ENCODE results near the gene MAGI2.

DNA sequence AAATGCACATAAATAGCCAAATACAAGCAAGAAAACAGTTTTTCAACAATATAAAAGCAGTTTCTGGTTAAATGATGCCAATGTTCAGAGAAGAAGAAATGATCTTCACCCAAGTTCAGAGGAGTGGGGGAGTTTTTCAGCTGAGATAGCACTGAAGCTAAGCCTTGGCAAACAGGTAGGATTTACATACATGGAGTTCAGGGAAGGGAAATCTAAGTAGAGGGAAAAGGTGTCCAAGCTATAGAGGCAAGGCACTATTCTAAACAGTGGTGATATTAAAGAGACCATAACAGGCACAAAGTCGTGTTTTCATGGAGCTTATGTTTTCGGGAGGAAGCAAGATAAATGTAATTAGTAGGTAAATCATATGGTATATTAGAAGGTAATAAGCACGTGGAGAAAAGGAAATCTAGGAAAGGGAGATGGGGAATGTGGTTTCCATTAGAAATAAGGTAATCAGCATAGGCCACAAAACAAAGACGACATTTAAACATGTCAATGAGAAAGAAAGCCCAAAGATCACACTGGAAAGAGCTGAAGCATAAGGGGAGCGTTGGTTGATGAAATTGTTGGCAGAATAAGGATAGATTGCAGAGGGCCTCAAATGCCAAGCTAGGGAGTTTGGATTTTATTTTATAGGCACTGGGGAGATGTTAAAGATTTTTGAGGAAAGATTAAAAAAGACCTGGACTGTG lies 704.3 kb downstream of the MAGI2 start:
- TF ChIP-seq, protein P1, sequence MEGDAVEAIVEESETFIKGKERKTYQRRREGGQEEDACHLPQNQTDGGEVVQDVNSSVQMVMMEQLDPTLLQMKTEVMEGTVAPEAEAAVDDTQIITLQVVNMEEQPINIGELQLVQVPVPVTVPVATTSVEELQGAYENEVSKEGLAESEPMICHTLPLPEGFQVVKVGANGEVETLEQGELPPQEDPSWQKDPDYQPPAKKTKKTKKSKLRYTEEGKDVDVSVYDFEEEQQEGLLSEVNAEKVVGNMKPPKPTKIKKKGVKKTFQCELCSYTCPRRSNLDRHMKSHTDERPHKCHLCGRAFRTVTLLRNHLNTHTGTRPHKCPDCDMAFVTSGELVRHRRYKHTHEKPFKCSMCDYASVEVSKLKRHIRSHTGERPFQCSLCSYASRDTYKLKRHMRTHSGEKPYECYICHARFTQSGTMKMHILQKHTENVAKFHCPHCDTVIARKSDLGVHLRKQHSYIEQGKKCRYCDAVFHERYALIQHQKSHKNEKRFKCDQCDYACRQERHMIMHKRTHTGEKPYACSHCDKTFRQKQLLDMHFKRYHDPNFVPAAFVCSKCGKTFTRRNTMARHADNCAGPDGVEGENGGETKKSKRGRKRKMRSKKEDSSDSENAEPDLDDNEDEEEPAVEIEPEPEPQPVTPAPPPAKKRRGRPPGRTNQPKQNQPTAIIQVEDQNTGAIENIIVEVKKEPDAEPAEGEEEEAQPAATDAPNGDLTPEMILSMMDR (CRISPR knock-in tag; IDR thresholded peaks at IDR 0.05): no peak
- TF ChIP-seq, protein P2, sequence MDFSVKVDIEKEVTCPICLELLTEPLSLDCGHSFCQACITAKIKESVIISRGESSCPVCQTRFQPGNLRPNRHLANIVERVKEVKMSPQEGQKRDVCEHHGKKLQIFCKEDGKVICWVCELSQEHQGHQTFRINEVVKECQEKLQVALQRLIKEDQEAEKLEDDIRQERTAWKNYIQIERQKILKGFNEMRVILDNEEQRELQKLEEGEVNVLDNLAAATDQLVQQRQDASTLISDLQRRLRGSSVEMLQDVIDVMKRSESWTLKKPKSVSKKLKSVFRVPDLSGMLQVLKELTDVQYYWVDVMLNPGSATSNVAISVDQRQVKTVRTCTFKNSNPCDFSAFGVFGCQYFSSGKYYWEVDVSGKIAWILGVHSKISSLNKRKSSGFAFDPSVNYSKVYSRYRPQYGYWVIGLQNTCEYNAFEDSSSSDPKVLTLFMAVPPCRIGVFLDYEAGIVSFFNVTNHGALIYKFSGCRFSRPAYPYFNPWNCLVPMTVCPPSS (IDR thresholded peaks at IDR 0.05): no peak
- TF ChIP-seq ZNF709 (CRISPR knock-in tag; IDR thresholded peaks at IDR 0.05): no peak
- no peak for TF ChIP-seq MXI1 (IDR thresholded peaks at IDR 0.05; ENCODE audit: borderline replicate concordance, low read depth, low read length)
- TF ChIP-seq YY1 (IDR thresholded peaks at IDR 0.05; ENCODE audit: insufficient read depth, insufficient replicate concordance, low read depth, low read length): no peak
- TF ChIP-seq SUZ12 (IDR thresholded peaks at IDR 0.05; ENCODE audit: low read depth, low read length): no peak
- TF ChIP-seq ZKSCAN5 (CRISPR knock-in tag; IDR thresholded peaks at IDR 0.05): no peak
- no peak for TF ChIP-seq TRIM24 (CRISPR knock-in tag; IDR thresholded peaks at IDR 0.05)
